AG08396 (cell line): ENCODE measurements around the gene CLASRP.

ENCODE experiments used
- DNase-seq: peaks from one replicate; pipeline ENCODE4 v3.0.0; 2012; ENCODE audit warnings: low spot score, mixed read lengths

Gene CLASRP

GRCh38 chr19:45086480-45086879, 47.6 kb downstream of the CLASRP start:
- DNase-seq, result no peak

- DNase-seq, result no peak
These were observed 48.7 kb downstream of the CLASRP start for GRCh38 chr19:45087531-45087930.

GRCh38 chr19:45090034-45090433, 51.2 kb downstream of the CLASRP start:
- no peak for DNase-seq

- DNase-seq, result no peak
These were observed 51.8 kb downstream of the CLASRP start for GRCh38 chr19:45090606-45091005.

GRCh38 chr19:45091031-45091923, 52.4 kb downstream of the CLASRP start:
- DNase-seq, result peak; percentile 96

GRCh38 chr19:45092747-45093678, 54.2 kb downstream of the CLASRP start, which contains the start of gene PPP1R37:
PPP1R37 (plus strand) TSS chr19:45093179; CDS start chr19:45093326, 147 bp downstream.
- DNase-seq, result peak; percentile 98

- DNase-seq, result no peak
These were observed 55.3 kb downstream of the CLASRP start for GRCh38 chr19:45094137-45094536.

- DNase-seq, result no peak
These were observed 55.9 kb downstream of the CLASRP start for GRCh38 chr19:45094707-45095106.

- DNase-seq, result no peak
These were observed 56.9 kb downstream of the CLASRP start for GRCh38 chr19:45095496-45096413.

- DNase-seq, result no peak
These were observed 57.9 kb downstream of the CLASRP start for GRCh38 chr19:45096700-45097099.

- no peak for DNase-seq
These were observed 58.6 kb downstream of the CLASRP start for GRCh38 chr19:45097450-45097775.

- DNase-seq, result peak; percentile 92
These were observed 59.1 kb downstream of the CLASRP start for GRCh38 chr19:45097776-45098520.

GRCh38 chr19:45098521-45099466, 59.9 kb downstream of the CLASRP start:
- DNase-seq, result no peak

GRCh38 chr19:45099467-45100191, 60.8 kb downstream of the CLASRP start:
- DNase-seq, result no peak

GRCh38 chr19:45100201-45100600, 61.4 kb downstream of the CLASRP start:
- no peak for DNase-seq

- DNase-seq, result no peak
These were observed 62.0 kb downstream of the CLASRP start for GRCh38 chr19:45100846-45101252.

- DNase-seq, result no peak
These were observed 63.0 kb downstream of the CLASRP start for GRCh38 chr19:45101806-45102205.

GRCh38 chr19:45102481-45102880, 63.6 kb downstream of the CLASRP start:
- DNase-seq, result no peak

GRCh38 chr19:45103156-45103507, 64.3 kb downstream of the CLASRP start:
- no peak for DNase-seq
